GM19468 (cell line): ENCODE results near the gene ZNF69.
"Not testable (repeated sequence)": the region's sequence is repeated elsewhere in the genome, so short reads cannot be mapped to it uniquely, and the experiment has no call there.

Experiments used
- ATAC-seq: cut with Tn5 transposase; IDR thresholded peaks from one replicate; pipeline ENCODE4 v1.9.1; 2021; ENCODE audit warnings: mild to moderate bottlenecking, moderate library complexity, moderate number of reproducible peaks; ENCODE audit not compliant: unreplicated experiment; ENCODE audit errors: extremely low read depth

ZNF69 gene

DNA sequence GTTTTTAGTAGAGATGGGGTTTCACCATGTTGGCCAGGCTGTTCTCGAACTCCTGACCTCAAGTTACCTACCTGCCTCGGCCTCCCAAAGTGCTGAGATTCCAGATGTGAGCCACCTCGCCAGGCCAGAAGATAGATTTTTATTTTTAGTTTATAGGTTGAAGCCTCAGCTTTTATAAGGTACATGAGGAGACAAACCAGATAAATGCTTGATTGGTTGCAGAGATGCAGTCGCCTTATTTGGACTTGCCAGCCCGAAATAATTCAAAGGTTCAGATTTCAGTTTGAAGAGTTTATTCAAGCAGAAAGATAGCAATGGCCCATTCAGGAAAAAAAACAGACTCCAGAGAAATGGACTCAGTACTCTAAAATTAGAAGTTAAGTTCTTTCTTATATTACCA, 3.1 kb downstream of the ZNF69 start:
- ATAC-seq: no peak

DNA sequence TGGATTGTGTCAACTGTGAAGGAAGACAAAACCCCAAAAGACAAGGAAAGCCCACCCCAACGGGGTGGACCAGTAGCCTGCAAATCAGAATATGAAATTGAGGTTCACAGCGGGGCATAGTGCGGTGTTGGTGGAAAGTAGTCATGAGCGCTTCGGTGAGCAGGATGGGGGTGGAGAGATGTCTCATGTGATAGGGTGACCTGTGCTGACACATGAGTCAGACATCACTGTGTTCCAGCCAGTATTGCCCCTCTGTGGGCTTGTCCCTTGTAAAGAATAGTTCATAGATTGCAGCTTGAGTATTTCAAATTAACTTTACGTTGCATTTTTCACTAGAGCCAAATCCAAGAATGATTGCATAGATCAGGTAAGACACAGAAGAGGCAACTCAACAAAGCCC, 7.3 kb downstream of the ZNF69 start:
- ATAC-seq: no peak

GRCh38 chr19:11902228-11902627, 14.6 kb downstream of the ZNF69 start:
- ATAC-seq: no peak

- ATAC-seq: no peak
These were observed 18.3 kb downstream of the ZNF69 start for GRCh38 chr19:11905928-11906327.

DNA sequence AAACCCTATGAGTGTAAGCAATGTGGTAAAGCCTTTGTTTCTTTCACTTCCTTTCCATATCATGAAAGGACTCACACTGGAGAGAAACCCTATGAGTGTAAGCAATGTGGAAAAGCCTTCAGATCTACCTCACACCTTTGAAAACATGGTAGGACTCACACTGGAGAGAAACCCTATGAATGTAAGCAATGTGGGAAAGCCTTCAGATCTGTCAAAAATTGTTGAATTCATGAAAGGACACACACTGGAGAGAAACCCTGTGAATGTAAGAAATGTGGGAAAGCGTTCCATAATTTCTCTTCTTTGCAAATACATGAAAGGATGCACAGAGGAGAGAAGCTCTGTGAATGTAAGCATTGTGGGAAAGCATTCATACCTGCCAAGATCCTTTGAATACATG, 24.4 kb downstream of the ZNF69 start:
- ATAC-seq: not testable (repeated sequence)

- not testable (repeated sequence) for ATAC-seq
These were observed 27.0 kb downstream of the ZNF69 start for GRCh38 chr19:11914417-11915051.

DNA sequence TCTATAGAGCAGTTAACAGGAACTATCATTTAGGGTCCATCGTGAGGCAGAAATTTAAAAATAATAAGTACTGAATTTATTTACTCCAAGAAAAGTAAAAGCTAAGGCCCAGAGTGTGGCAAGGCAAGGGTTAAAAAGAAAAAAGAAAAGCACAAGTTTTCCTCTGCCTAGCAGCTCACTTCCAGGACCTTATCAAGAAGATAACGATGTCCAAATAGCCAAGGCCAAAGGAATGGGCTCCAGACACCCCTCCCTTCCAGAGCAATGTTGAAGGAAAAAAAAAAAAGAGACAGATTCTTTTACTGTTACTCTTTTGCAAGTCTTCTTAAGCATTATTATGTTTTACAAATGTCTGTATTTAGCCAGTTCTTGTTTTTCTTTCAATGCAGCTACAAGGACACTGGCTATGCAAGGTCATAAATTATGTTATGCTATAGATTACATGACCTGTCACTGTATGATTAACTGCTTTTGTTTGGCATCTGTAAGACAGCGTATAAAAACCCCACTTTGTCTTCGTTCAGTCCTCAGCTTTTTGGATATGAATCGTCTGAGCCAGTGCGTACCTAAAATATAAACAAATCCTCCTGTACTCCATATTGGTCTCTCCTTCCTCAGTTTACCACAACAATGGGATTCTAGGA, 34.4 kb downstream of the ZNF69 start:
- ATAC-seq: no peak

- ATAC-seq: peak; percentile 35
These were observed 37.5 kb downstream of the ZNF69 start, which contains the start of gene ZNF700 for GRCh38 chr19:11924886-11925650. TSS of gene ZNF700 (plus strand) at chr19:11925107. CDS start at chr19:11925211, 104 bp downstream.

DNA sequence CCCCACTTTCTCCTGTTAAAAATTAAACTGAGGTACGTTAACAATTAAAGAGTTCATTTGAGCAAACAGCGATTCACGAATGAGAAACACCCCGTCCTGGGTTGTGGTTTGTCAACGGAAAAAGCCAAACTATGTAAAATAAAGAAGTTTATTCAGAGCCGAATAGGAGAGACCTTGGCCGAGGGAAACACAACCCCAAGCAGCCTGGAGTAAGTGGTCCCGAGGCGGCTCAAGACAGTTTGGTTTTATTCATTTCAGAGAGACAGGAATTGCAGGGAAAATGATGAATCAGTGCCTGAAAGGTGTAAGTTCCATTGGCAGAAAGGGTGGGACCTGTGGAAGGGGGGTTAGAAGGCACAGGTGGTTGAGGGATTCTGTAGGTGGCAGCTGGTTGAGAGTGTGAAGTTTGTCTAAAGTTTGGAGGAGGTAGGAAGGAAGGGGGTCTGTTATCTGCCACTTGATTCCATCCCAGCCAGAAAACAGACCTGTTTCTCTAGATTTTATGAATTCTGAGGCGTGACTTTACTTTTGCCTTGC, 38.1 kb downstream of the ZNF69 start:
- ATAC-seq: not testable (repeated sequence)

DNA sequence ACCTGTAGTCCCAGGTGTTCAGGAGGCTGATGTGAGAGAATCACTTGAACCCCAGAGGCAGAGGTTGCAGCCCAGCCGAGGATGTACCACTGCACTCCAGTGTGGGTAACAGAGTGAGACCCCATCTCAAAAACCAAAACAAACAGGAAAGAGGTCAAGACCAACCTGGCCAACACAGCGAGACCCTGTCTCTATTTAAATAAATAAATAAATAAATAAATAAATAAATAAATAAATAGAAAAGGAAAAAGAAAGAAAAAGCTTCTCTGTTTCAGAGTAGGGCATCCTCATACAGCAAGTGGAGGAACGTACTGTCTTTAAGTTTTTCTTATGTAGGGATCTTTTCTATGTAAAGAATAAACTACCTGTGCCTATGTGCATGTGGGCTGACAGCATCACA, 39.6 kb downstream of the ZNF69 start:
- no peak for ATAC-seq

GRCh38 chr19:11931051-11931450, 43.5 kb downstream of the ZNF69 start:
- ATAC-seq: no peak

DNA sequence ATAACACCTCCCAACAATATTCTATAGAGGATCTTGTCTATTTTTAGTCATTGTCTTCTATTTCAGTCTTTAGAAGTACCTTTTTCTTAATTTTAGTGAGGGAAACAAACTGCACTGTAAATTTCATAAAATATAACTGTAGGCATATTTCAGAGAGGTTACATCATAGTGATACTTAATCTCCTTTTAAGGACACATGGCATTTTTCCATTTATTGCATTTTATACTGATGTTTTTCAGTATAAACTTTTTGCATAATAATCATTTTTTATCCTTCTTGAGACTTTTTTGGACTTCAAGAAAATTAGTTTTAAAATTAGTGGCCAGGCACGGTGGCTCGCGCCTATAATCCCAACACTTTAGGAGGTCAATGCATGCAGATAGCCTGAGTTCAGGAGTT, 43.9 kb downstream of the ZNF69 start:
- no peak for ATAC-seq

DNA sequence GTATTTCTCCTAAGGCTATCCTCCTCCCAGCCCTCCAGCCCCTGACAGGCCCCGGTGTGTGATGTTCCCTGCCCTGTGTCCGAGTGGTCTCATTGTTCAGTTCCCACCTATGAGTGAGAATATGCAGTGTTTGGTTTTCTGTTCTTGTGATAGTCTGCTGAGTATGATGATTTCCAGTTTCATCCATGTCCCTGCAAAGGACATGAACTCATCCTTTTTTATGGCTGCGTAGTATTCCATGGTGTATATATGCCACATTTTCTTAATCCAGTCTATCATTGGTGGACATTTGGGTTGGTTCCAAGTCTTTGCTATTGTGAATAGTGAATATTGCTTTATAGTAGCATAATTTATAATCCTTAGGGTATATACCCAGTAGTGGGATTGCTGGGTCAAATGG, 48.2 kb downstream of the ZNF69 start:
- ATAC-seq: not testable (repeated sequence)

DNA sequence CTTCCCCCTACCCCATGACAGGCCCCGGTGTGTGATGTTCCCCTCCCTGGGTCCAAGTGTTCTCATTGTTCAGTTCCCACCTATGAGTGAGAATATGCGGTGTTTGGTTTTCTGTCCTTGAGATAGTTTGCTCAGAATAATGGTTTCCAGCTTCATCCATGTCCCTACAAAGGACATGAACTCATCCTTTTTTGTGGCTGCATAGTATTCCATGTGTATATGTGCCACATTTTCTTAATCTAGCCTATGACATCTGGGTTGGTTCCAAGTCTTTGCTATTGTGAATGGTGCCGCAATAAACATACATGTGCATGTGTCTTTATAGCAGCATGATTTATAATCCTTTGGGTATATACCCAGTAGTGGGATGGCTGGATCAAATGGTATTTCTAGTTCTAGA, 50.8 kb downstream of the ZNF69 start:
- ATAC-seq: not testable (repeated sequence)

DNA sequence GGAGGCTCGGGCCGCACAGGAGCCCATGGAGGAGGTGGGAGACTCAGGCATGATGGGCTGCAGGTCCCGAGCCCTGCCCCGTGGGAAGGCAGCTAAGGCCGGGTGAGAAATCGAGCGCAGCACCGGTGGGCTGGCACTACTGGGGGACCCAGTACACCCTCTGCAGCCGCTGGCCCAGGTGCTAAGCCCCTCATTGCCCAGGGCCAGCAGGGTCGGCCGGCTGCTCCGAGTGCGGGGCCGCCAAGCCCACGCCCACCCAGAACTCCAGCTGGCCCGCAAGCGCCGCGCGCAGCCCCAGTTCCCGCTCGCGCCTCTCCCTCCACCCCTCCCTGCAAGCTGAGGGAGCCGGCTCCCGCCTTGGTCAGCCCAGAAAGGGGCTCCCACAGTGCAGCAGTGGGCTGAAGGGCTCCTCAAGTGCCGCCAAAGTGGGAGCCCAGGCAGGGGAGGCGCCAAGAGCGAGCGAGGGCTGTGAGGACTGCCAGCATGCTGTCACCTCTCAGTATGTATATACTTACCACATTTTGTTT, 53.8 kb downstream of the ZNF69 start:
- not testable (repeated sequence) for ATAC-seq

GRCh38 chr19:11942008-11942842, 54.6 kb downstream of the ZNF69 start:
- ATAC-seq: no peak

GRCh38 chr19:11942843-11943108, 55.2 kb downstream of the ZNF69 start:
- no peak for ATAC-seq

DNA sequence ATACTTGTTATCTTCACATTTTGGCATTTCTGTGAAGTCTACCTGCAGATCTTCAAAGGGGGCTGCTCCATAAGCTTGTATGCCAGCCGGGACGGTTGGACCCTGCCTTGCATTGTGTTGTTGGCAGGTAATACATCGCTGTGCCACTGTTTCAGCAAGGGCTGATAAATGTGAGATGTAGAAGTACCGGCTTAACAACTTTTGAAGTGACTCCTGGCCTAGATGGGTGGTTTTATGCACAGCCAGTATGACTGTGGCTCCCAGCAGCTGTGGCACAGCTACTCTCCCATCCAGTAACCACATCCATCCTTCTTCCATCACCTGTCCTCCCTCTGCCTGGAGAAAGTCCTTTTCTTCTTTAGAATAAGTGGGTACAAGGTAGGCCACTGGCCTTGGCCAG, 57.1 kb downstream of the ZNF69 start:
- ATAC-seq: no peak

GRCh38 chr19:11948646-11949045, 61.1 kb downstream of the ZNF69 start:
- ATAC-seq: no peak

DNA sequence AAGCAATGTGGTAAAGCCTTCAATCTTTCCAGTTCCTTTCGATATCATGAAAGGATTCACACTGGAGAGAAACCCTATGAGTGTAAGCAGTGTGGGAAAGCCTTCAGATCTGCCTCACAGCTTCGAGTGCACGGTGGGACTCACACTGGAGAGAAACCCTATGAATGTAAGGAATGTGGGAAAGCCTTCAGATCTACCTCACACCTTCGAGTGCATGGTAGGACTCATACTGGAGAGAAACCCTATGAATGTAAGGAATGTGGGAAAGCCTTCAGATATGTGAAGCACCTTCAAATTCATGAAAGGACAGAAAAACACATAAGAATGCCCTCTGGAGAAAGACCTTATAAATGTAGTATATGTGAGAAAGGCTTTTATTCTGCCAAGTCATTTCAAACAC, 61.6 kb downstream of the ZNF69 start:
- ATAC-seq: no peak
